Tongue (tissue), 2 donors: Measurements from ENCODE around the gene PEF1. TPM values are rescaled to one million over a fixed set of nuclear protein-coding genes. Genes with fewer than 3 reads are reported as not detected.

Experiments used
- DNase-seq: peaks from one replicate; pipeline ENCODE4 v3.0.0-alpha.2; 2015
- total RNA-seq: library from RNA; depleted of rRNA; stranded (reverse); fragments of >200 nt; gene quantifications from one replicate; pipeline ENCODE4 v1.2.3, GENCODE V29; 2014

Gene PEF1
- total RNA-seq, 1 donor from 2014 or later, result 52.1 TPM

DNA sequence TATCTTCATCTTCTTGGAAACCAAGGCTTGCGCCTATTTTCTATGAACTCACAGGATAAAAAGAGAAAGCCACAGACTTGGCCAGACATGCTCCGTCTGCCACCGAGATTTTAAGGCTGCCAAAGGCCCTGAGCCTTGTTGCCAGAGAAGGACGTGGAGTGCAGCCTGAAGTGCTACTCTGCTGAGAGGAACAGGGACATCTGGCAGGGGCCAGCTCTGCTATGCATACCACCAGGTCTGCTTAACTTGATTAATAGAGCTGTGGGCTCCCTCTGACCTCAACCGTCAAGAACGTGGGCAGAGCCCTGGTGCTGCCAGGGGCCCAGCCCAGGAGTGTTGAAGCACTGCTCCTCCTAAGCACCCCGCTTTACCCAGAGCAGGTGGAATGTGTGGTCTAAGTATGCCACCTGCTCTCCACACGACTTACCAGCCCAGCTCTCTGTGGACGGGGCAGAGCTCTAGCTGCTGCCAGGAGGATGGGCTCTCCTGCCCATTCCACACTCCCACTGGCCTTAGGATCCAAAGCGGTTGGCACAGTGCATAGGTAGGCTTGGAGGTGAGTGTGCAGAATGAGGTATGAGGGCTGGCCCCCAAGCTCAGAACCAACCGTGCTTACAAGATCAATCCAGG lies 16.6 kb downstream of the PEF1 start:
- DNase-seq, result peak; percentile 60

DNA sequence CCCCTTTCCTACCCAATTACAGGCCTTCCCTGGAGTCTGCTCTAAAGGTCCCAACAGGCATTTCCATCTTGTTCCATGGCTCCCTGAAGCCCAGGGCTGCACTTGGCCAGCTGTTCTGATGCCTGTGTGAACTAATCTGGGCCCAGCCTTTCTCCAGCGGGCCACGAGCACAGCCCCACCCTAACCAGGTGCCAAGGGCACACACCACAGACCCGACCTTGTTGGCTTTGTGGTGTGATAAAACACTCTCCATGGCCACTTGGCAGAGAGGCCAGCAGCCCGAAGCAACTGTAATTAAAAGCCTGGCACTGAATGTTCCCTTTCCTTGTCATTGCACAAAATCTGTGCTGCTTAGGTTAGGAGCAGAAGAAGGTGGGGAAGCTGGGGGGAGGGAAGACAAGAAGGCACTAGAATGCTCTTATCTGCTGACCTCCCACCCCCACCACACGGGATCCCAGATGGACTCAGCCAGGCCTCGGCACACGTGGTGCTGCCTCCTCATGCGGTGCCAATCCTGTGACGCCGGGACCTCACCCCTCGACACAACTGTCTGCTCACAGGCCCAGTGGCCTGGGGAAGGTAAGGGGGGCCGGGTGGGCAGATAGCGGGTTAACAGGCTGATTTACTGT lies 17.3 kb downstream of the PEF1 start:
- no peak for DNase-seq

DNA sequence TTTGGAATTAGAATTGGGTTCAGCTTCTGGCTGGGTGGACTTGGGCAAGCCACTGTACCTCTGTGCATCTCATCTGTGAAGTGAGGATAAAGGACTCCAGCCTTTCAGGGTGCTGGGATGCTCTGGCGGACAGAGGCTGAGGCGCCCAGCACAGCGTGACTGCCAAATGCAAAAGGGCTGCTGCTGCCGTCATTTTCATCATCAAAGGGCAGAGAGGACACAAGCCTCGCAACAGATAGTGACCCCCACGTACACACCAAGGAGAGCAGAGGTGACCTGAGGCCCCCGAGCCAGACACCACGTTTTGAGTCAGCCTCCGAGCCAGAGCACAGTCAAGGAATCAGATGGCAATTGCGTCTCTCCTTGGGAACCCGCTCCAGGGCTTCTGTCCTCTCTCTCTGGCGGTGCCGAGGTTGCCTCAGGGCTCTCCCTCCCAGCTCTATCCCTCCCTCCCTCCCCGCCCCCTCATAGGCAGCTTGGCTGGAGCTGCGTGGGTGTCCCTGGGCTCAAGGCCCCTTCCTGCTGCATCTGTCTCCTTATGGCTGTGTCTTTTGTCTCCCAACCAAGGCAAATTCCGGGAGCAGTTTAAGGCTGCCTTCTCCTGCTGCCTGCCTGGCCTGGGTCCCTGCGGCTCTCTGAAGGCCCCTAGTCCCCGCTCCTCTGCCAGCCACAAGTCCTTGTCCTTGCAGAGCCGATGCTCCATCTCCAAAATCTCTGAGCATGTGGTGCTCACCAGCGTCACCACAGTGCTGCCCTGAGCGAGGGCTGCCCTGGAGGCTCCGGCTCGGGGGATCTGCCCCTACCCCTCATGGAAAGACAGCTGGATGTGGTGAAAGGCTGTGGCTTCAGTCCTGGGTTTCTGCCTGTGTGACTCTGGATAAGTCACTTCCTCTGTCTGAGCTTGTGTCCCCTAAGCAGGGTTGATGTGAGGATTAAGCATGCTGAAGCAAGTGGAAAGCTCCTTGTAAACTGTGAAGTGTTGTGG lies 18.2 kb downstream of the PEF1 start:
- DNase-seq, result no peak

DNA sequence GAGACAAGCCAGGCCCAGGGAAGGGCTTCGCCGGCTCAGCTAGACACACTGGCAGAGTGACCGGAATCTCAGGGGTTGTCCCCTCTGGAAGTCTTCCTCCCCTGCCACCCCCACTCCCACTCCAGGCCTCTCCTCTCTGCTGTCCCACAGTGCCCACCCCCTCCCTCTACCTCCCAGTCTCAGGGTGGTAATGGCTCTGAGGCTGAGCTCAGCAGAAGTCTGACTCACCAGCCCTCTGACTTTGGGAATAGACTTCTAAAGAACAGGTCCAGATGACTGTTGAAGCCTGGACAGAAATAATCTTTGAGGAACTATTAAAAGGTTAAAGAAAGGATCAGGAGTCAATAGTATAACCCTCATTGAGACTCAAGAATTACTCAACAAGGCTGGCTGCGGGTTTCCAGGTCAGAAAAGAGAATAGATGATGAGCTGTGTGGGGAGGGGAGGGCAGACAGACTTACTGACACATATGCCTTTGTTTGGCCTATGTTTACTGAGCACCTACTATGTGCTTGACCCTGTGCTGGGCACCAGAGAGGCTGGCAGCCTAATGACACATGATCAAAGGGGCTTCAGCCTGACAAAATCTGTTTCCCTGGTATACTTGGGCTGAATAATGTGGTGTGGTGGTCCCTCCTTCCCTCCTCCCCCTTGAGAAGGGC lies 19.0 kb downstream of the PEF1 start:
- no peak for DNase-seq

DNA sequence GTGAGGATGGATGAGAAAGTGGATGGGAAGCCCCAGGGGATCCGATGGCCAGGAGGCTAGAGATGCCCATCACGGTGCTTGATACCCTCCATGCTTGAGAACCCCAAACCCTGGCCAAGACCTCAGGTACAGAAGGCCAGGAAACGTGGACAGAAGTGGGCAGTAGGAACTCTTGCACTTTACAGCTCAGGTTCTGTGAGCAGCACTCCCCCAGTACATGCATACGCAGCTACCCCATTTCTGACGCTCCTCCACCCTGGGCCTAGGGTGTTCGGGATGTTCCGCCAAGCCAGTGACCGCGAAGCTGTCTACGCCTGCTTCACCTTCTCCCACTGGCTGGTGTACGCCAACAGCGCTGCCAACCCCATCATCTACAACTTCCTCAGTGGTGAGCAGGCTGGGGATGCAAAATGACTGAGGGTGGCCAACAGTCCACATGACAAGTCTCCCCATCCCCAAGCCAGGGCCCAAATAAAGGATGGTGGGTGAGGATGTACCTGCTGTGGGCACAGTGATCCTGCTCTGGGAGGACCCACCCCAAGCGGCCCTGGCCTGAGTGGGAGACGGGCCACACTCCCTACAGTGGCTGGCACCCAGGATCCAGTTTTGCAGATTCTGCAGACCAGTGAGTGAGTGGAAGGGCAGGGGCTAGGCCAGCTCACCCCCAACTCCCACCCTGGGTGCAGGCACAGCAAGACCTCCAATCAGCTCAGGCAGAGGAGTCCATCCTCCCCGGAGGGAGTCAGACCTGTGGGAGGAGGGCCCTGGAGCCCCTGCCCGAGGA lies 19.8 kb downstream of the PEF1 start:
- DNase-seq, result no peak

DNA sequence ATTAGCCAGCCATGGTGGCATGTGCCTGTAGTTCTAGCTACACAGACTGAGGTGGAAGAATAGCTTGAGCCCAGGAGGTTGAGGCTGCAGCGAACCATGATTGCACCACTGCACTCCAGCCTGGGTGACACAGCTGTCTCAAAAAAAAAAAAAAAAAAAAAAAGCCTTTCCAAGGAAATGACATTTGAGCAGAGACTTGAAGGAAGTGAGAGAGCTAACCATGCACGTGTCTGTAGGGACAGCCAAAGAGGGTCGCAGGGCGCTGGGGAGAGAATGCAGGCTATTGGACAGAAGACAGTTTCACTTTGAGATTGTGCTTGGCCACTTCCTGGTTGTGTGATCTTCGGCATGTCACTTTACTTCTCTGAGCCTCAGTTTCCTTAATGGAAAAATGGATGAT lies 20.4 kb downstream of the PEF1 start:
- DNase-seq, result no peak

DNA sequence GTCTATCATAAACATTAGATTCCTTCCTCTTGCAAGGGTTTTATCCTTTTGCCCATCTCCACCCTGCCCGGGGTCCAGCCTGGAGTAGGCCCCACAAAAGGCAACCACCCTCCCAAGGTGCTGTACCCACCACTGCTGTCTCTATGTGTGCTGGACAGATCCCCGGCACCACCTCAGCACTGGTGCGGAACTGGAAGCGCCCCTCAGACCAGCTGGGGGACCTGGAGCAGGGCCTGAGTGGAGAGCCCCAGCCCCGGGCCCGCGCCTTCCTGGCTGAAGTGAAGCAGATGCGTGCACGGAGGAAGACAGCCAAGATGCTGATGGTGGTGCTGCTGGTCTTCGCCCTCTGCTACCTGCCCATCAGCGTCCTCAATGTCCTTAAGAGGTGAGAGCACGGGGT lies 21.3 kb downstream of the PEF1 start:
- DNase-seq, result no peak

DNA sequence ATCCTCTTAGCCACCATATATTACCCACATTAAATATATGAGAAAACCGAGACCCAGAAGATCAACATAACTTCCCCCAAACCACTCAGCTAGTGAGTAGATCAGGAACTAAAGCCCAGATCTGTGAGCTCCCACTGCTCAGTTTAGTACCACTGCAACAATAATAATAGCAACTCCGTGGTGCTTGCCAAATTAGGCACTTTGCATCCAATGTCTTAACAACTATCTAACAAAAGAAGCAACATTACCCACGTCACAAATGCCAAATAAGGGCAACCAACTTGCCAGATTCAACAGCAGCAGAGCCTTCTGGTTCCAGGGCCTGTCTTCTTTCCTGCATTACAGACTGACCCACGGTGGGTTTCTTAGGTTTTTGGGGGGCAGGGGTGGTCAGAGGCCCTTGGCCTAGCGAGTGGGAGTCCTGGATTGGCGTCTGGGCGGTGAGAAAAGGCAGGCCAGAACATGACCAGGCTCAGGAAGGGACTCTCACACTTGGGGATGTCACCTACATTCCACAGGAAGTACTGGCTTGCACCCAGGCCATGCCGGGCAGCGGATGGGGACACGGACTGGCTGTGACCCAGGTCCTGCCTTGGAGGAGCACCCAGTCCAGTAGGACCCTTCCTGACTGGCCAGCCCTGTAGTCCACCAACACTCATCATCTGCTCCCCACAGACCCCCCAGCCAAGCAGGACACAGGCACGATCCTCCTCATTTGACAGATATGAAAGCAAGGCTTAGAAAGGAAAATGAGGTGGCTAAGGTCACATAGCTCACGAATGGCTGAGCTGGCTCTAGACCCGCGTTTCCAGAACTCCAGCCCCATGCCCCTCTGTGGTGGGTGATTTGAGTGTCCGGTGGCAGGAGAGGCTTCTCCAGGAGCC lies 22.6 kb downstream of the PEF1 start:
- no peak for DNase-seq

DNA sequence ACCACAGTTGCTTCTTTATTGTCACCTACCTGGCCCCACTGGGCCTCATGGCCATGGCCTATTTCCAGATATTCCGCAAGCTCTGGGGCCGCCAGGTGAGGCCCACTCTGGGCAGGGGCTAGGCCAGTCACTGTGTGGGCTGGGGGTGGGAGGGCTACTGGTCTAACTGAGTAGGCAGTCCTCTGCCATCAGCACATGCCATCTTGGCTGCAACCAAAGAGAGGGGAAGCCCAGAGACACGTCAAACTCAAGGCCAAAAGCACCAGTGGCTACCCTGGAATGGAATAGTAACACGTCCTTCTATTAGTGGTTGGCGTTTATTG lies 23.2 kb downstream of the PEF1 start:
- no peak for DNase-seq

DNA sequence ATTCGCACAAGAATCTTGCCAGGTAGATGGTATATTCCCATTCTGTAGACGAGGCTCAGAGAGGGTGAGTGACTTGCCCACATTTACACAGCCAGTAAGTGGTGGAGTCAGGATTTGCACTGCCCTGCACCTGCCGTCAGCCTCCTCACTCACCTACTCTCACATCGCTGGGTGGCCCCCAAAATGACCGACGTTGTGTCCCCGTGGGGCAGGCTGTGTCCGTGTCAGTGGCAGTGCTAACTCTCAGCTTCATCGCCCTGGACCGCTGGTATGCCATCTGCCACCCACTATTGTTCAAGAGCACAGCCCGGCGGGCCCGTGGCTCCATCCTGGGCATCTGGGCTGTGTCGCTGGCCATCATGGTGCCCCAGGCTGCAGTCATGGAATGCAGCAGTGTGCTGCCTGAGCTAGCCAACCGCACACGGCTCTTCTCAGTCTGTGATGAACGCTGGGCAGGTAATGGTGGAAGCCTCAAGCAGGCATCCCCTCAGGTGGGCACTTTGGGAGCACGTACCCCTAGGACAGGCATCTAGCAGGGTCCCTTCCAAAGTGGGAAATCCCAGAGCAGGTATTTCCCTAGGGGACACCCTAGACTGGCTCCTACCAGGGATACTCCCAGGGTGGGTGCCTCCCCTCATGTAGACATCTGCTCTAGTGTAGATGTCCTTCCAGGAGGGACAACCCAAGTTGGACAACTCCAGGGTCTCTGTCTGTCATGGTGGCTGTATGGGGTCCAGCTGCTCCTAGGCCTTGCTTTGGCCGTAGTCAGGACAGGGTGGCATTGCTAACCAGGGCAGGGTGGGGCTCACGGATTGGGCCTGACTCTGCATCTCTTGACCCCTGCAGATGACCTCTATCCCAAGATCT lies 23.8 kb downstream of the PEF1 start:
- DNase-seq, result no peak

DNA sequence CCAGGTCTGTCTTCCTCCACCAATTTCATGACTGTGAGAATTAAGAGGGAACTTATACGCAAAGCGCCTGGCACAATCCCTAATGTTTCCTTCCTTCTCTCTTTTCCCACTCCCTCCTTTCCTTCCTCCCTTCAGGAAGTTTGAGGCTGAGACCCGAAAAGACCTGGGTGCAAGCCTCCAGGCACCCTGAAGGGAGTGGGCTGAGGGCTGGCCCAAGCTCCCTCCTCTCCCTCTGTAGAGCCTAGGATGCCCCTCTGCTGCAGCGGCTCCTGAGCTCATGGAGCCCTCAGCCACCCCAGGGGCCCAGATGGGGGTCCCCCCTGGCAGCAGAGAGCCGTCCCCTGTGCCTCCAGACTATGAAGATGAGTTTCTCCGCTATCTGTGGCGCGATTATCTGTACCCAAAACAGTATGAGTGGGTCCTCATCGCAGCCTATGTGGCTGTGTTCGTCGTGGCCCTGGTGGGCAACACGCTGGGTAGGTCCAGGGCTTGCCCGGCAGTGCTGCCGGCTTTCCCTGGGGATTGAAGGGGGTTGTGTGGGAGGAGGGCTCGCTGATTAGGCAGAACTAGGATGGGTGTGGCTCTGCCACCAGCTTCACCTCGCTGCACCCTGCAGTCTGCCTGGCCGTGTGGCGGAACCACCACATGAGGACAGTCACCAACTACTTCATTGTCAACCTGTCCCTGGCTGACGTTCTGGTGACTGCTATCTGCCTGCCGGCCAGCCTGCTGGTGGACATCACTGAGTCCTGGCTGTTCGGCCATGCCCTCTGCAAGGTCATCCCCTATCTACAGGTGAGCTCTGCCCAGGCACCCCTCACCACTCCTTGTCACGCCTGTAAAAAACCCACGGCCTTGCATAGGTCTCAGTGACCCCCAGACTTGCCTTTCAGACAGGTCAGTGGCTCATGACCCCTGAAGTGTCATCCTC lies 25.5 kb downstream of the PEF1 start:
- no peak for DNase-seq

DNA sequence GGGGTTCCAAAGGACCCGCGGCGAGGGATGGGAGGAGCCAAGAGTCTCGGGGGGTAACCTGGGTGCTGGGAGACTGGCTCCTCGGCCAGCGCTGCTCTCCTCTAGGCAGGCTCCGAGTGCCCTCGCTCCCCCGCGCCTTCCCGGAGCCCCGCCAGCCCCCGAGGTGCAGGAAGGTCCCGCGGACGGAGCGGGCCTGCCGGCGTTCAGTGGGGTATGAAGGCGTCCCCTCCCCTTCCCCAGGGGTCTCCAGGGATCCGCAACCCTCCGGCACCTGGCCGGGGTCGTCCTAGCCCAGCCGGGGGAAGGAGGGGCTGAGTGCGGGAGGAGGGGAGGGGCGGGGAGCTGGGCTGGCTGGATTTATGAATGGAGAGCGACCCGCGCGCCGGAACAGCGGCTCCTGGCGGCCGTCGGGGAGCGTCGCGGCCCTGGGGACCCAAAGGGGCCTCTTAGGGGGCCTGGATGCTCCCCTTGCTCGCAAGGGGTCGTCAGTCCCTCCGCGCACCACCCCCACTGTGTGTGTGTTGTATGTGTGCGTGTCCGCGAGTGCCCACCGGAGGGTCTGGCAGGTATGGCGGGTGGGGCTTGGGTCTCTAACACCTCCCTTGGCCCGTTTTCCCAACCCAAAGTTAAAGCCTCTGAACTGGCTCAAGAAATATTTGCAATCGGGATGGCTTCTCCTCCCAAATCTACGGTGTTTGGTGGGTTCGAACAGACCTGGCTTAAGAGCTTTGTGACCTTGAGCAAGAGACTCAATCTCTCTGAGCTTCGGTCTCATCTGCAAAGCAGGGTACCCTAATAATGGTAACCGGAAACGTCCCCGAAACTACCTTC lies 26.5 kb downstream of the PEF1 start:
- peak; percentile 72 for DNase-seq

DNA sequence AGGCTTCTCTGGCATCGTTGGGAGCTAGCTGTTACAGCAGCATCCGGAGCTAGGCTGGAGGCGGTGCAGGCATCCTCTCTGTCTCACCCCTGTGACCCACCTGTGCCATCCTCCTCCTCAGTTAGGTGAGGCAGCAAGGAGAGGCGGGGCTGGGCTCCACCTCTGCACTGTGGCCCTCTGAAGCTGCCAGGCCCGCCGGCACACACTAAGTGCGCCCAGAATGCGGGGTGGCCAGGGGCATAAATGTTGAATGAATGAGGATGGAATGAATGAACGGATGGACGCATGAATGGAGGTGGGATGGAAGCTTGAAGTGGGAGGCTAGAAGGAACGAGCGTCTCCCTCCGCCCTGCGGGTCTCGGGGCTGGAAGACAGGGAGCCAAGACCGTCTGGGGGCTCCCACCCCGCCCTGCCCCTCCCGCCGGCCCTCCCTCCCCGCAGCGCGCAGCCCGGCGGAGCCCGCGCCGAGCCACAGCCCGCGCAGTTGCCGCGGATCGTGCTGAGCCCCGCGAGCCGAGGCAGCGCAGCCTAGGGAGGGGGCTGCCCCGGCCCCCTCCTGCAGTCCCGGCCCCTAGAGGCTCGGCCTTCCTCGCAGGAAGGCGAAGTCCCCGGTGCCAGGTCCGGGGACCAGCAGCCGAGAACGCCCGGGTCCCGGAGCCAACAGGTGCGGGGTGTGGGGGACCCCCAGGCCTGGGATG lies 27.3 kb downstream of the PEF1 start, which contains the start of gene HCRTR1:
TSS of gene HCRTR1 (plus strand) at position 472 of the 698 bp plus-strand sequence. CDS start 1,504 bp downstream, outside the sequence.
- DNase-seq, result no peak

DNA sequence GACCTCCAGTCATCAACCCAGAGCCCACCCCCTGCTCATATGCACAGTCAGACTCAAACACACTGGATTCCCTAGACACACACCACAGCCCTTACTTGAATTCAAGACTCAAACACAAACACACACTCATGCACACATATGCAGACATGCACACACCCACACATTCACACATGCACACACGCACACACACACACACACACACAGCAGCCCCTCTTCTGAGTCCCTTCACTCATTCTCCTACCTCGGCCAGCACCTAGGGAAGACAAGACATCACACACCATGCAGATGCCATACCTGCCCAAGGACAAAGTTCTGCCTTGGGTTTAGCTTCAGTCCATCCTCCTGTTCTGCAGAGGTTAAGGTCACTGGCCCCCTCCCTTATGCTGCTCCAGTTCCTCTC lies 28.7 kb downstream of the PEF1 start:
- DNase-seq, result no peak

DNA sequence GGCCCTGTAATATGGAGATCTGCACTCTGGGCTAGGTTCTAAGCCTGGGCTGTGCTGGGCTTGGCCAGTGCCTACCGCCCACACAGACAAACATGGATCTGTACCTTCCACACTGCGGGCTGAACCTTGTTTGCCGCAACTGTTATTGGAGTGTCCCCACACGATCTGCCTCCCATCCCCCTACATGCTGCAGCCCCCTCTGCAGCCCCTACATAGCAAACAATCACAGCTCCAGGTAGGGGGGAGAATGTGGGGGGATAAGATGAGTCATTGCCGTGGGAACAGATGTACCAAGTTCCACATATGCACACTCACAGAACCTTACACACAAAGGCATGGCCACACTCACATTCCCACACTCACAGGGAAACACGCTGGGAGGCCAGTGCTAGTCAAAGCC lies 29.3 kb downstream of the PEF1 start:
- DNase-seq, result no peak

DNA sequence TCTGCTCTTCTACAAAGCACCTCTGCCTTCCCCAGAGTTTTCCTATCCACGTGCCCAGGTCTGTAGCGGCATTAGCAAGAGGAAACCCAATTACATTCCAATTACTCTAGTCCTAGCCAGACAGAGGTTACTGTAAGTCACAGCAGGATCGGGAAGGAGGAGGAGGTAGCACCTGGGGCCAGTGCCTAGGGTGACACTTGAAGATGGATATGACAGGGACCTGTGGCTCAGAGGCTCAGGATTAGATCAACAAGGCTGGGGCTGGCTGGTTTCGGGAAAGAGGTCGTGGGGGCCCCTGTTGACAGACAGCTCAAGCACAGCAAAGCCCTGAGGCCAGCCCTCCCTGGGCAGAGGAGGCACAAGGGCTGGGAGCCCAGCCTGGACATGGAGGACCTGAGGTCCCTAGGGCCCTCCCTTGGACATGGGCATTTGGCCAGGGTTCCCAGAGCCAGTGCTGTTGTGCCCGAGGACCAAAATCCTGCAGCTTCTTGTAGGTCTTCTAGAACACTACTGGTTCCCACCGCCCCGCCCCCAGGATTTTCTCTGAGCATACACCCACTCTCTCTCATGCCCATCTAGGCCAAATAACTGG lies 30.2 kb downstream of the PEF1 start:
- peak; percentile 19 for DNase-seq
